PC-9 (cell line): Measurements from ENCODE around the gene GLRX2.

Source experiments
- CTCF ChIP-seq: fragments of 200-600 bp; sonication (generic); conservative IDR thresholded peaks from 2 replicates; pipeline ENCODE4 v1.6.1; 2017; ENCODE audit warnings: mixed run types, antibody characterized with exemption, mild to moderate bottlenecking, moderate library complexity
- EZH2 ChIP-seq: fragments of 200-600 bp; sonication (generic); IDR thresholded peaks from 2 replicates; pipeline ENCODE4 v1.8.0; 2017; ENCODE audit warnings: antibody characterized with exemption, low read depth

- TF ChIP-seq EZH2: no peak
- TF ChIP-seq CTCF: no peak
Measured at GRCh38 chr1:193103759-193104501, 1.3 kb downstream of the GLRX2 start.
